B cell (primary cell): ENCODE data around the gene BTNL2. TPM values are rescaled to one million over a fixed set of nuclear protein-coding genes. Genes with fewer than 3 reads are reported as not detected.

Experiments used
- ATAC-seq: fragments of 200-7000 bp; cut with Tn5 transposase; one replicate; pipeline ENCODE4 v1.10.0; 2021; ENCODE audit warnings: low read depth, mild to moderate bottlenecking, moderate number of reproducible peaks, moderate library complexity
- CTCF ChIA-PET: fragments of 350-600 bp; sonication (Branson Sonifier 250); formaldehyde crosslinking; loops from one replicate; lab custom pipeline; 2021; ENCODE audit warnings: antibody characterized with exemption, inconsistent platforms; lab: Charles Lee
- POLR2A ChIA-PET: fragments of 350-600 bp; sonication (Branson Sonifier 250); formaldehyde crosslinking; loops from one replicate; lab custom pipeline; 2021; ENCODE audit warnings: antibody characterized with exemption; lab: Charles Lee
- DNase-seq: peaks from one replicate; pipeline ENCODE4 v3.0.0; 2013
- H2AFZ ChIP-seq: 2 replicates; pipeline ENCODE4 v1.6.1; 2012; ENCODE audit warnings: mild to moderate bottlenecking, low read depth, low read length; ENCODE audit not compliant: insufficient read depth, poor library complexity, severe bottlenecking
- H3K27ac ChIP-seq, 2 donors: 1 replicate in 1 of 2; 2 replicates in 1 of 2; pipeline ENCODE4 v1.5.1; 2012 to 2013; ENCODE audit warnings: low read length in 2 of 2, mild to moderate bottlenecking in 2 of 2, moderate library complexity in 1 of 2
- H3K27me3 ChIP-seq, 4 experiments: fragments of 200-600 bp in 1 of 4; sonication (generic) in 1 of 4; replicated peaks in 1 of 4; 1 replicate in 2 of 4; 2 replicates in 2 of 4; pipeline versions ENCODE4 v1.6.1 to v1.7.0; 2013 to 2016; ENCODE audit warnings: low read length in 3 of 4, mild to moderate bottlenecking in 2 of 4, mixed read lengths in 1 of 4, moderate library complexity in 1 of 4; ENCODE audit not compliant: insufficient read depth in 4 of 4, control insufficient read depth in 3 of 4; ENCODE audit errors: control extremely low read depth in 1 of 4
- H3K36me3 ChIP-seq, 2 experiments: replicated peaks in 1 of 2; 1 replicate in 1 of 2; 2 replicates in 1 of 2; pipeline versions ENCODE4 v1.6.1 to v1.7.1; 2013; ENCODE audit warnings: low read length in 1 of 2; ENCODE audit not compliant: insufficient read depth in 2 of 2, control insufficient read depth in 1 of 2; ENCODE audit errors: control extremely low read depth in 1 of 2, extremely low read depth in 1 of 2
- H3K4me1 ChIP-seq, 2 donors: fragments of 200-600 bp in 1 of 2; sonication (generic) in 1 of 2; 1 replicate in 1 of 2; 2 replicates in 1 of 2; pipeline versions ENCODE4 v1.5.1 to v1.6.1; 2013 to 2017; ENCODE audit warnings: low read length in 2 of 2; ENCODE audit not compliant: control insufficient read depth in 2 of 2, insufficient read depth in 2 of 2
- H3K4me2 ChIP-seq: replicated peaks from 2 replicates; pipeline ENCODE3; 2012; ENCODE audit warnings: mild to moderate bottlenecking, low read depth, low read length; ENCODE audit not compliant: poor library complexity, severe bottlenecking
- H3K4me3 ChIP-seq, 5 experiments: fragments of 200-600 bp in 1 of 5; sonication (generic) in 1 of 5; 1 replicate in 3 of 5; 2 replicates in 2 of 5; pipeline versions ENCODE4 v1.5.1 to v1.7.0; 2011 to 2016; ENCODE audit warnings: low read length in 4 of 5, mild to moderate bottlenecking in 4 of 5, low read depth in 2 of 5, control low read depth in 1 of 5, moderate library complexity in 1 of 5; ENCODE audit not compliant: insufficient read depth in 1 of 5; ENCODE audit errors: control extremely low read depth in 1 of 5, extremely low read depth in 1 of 5
- H3K79me2 ChIP-seq: fragments of 200-600 bp; sonication (generic); one replicate; pipeline ENCODE4 v1.6.0; 2016; ENCODE audit warnings: low read length; ENCODE audit not compliant: control insufficient read depth, insufficient read depth
- H3K9ac ChIP-seq: fragments of 200-600 bp; sonication (generic); 2 replicates; pipeline ENCODE4 v1.6.1; 2017; ENCODE audit warnings: mild to moderate bottlenecking, low read length, moderate library complexity
- H3K9me3 ChIP-seq, 3 donors: one replicate each; pipeline versions ENCODE4 v1.6.1 to v1.7.1; 2013; ENCODE audit warnings: low read length in 2 of 3; ENCODE audit not compliant: control insufficient read depth in 2 of 3, insufficient read depth in 1 of 3; ENCODE audit errors: control extremely low read depth in 1 of 3
- H4K20me1 ChIP-seq: 2 replicates; pipeline ENCODE4 v1.6.0; 2012; ENCODE audit warnings: mild to moderate bottlenecking, low read length; ENCODE audit not compliant: insufficient read depth, control insufficient read depth, poor library complexity, severe bottlenecking
- H3K27ac Mint-ChIP-seq: one replicate; pipeline ENCODE4 v1.8.0; 2021; ENCODE audit warnings: mixed read lengths
- H3K27me3 Mint-ChIP-seq: one replicate; pipeline ENCODE4 v1.8.0; 2021; ENCODE audit warnings: mixed read lengths
- H3K4me1 Mint-ChIP-seq: one replicate; pipeline ENCODE4 v1.8.0; 2021; ENCODE audit warnings: mixed read lengths
- H3K4me3 Mint-ChIP-seq: one replicate; pipeline ENCODE4 v1.8.0; 2021; ENCODE audit warnings: mixed read lengths
- H3K9me3 Mint-ChIP-seq: one replicate; pipeline ENCODE4 v1.8.0; 2022; ENCODE audit warnings: mixed read lengths; ENCODE audit not compliant: insufficient read depth
- CTCF ChIP-seq: fragments of 200-600 bp; IDR thresholded peaks from one replicate; pipeline ENCODE4 v1.8.0; 2022; ENCODE audit warnings: antibody characterized with exemption, mild to moderate bottlenecking
- EZH2 ChIP-seq: IDR thresholded peaks from 2 replicates; pipeline ENCODE4 v1.6.1; 2012; ENCODE audit warnings: borderline replicate concordance, low read depth, mild to moderate bottlenecking, moderate library complexity, low read length; ENCODE audit not compliant: insufficient read depth, poor library complexity, severe bottlenecking
- WGBS: methylation state at CpG from one replicate; pipeline ENCODE4 v1.1.5; 2013; ENCODE audit warnings: missing lambda C conversion rate; ENCODE audit not compliant: insufficient coverage; 5-methylcytosine and 5-hydroxymethylcytosine counted together
- intact Hi-C: fragments of 100-400 bp; cut with micrococcal nuclease; formaldehyde crosslinking; loops from one replicate; pipeline ENCODE4 v1.10.0; 2022
- polyA plus RNA-seq: library from polyadenylated mRNA; depleted of rRNA; stranded (reverse); fragments of >200 nt; gene quantifications from 2 replicates; pipeline ENCODE4 v1.2.3, GENCODE V29; 2012
- total RNA-seq, 2 donors: library from RNA; stranded (reverse); fragments of 120-200 nt in 1 of 2; gene quantifications; 1 replicate in 1 of 2; 2 replicates in 1 of 2; pipeline versions ENCODE4 v1.2.3 to v1.2.4, GENCODE V29; 2013 to 2022

Gene BTNL2
- total and polyA plus RNA-seq, 2 donors (not counting 1 experiment from before 2014, with no cell fraction given) = not detected

GRCh38 chr6:32413427-32414047 lies 6.6 kb upstream of the BTNL2 start:
- H3K9ac ChIP-seq = no peak overlapping the region
- H2AFZ ChIP-seq = peak overlapping the region; percentile 26
- CTCF ChIA-PET = interaction anchor here (0.6 to 13.5 kb wide), 51 partner anchors 9 to 835 kb away, joined by 3 to 229 read pairs (median 4); partner anchors contain the start of genes HLA-DQB1, PSMB9, TAP1 and TAP2
- POLR2A ChIA-PET = interaction anchor here (0.6 to 1.0 kb wide), 4 partner anchors 165 to 899 kb away, joined by 3 to 4 read pairs (median 3); partner anchors contain the start of gene PSMB8
- no peak overlapping the region for H3K4me3 ChIP-seq
- H4K20me1 ChIP-seq = no peaks in the 10 kb centered on the region
- peak overlapping the region; percentile 8 for H3K27ac Mint-ChIP-seq
- peaks cover 4% of the 10 kb centered on the region for H3K79me2 ChIP-seq
- no peak overlapping the region for H3K27ac ChIP-seq
- H3K36me3 ChIP-seq = no peaks in the 10 kb centered on the region
- WGBS = under 1% methylated on average over 10 of the region's 11 CpGs
- peak; percentile 86 for ATAC-seq
- peak overlapping the region; percentile 27 for H3K4me3 Mint-ChIP-seq
- H3K27me3 ChIP-seq = peaks cover 0 to 19% (median 10%) of the 10 kb centered on the region in 4 experiments
- intact Hi-C loops = loop anchor here (1.0 to 10.0 kb wide), 5 partner anchors 17 to 571 kb away; no protein-coding TSS in a partner anchor
- H3K4me2 ChIP-seq = peak overlapping the region; percentile 53
- H3K4me1 Mint-ChIP-seq = peaks cover 13% of the 10 kb centered on the region
- peaks cover 7 to 11% of the 10 kb centered on the region in 2 donors for H3K4me1 ChIP-seq
- no peaks in the 10 kb centered on the region for H3K9me3 ChIP-seq
- H3K9me3 Mint-ChIP-seq = no peaks in the 10 kb centered on the region
- H3K27me3 Mint-ChIP-seq = peaks cover 20% of the 10 kb centered on the region
- TF ChIP-seq CTCF (peak; percentile 94), EZH2 (no peak)
- peak; percentile 91 for DNase-seq
